D721Med (cell line): ENCODE measurements around the gene LSS.

Source experiments
- DNase-seq: peaks from one replicate; pipeline ENCODE4 v3.0.0; 2011; ENCODE audit warnings: low spot score; ENCODE audit not compliant: insufficient read length
- FAIRE-seq: peaks from 2 replicates; lab custom pipeline; 2011; peaks lifted over from hg19 to GRCh38; lab: Jason Lieb, UNC
- TF ChIP-seq, protein P1 (sequence below): IDR thresholded peaks from 2 replicates; pipeline ENCODE4 v1.5.1; 2012; ENCODE audit warnings: mild to moderate bottlenecking, control low read depth; ENCODE audit not compliant: insufficient read depth; ENCODE audit errors: missing control alignments

The LSS gene

DNA sequence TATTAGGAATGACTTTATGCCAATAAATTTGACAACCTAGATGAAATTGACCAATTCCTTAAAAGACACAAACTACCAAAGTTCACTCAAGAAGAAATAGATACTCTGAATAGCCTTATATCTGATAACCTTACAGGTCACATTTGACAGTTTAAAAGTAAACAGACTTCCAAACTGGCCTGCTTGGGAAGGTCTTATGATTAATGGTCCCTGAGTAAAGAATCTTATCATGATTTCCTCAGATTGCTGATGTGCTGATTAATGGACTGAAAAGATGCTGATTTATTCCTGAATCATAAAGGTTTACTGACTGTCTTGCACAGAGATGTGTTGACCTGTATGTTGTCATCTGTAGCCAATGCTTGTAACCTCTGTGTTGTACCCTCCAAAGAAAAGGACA, 63.5 kb downstream of the LSS start:
- TF ChIP-seq, protein P1, sequence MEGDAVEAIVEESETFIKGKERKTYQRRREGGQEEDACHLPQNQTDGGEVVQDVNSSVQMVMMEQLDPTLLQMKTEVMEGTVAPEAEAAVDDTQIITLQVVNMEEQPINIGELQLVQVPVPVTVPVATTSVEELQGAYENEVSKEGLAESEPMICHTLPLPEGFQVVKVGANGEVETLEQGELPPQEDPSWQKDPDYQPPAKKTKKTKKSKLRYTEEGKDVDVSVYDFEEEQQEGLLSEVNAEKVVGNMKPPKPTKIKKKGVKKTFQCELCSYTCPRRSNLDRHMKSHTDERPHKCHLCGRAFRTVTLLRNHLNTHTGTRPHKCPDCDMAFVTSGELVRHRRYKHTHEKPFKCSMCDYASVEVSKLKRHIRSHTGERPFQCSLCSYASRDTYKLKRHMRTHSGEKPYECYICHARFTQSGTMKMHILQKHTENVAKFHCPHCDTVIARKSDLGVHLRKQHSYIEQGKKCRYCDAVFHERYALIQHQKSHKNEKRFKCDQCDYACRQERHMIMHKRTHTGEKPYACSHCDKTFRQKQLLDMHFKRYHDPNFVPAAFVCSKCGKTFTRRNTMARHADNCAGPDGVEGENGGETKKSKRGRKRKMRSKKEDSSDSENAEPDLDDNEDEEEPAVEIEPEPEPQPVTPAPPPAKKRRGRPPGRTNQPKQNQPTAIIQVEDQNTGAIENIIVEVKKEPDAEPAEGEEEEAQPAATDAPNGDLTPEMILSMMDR = no peak
- FAIRE-seq (no peak), DNase-seq (no peak)

DNA sequence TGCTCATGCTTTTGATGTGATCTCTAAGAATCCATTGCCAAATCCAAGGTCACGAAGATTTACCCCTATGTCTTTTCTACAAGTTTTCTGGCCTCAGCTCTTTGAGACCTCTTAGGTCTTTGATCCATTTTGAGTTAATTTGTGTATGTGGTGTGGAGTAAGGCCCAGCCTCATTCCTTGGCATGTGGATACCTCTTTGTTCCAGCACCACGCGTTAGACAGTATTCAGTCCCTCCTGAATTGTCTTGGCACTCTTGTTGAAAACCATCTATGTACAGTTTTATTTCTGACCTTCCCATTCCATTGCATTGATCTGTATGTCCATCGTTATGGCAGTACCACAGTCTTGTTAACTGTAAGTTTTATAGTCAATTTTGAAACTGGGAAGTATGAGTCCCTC, 65.2 kb downstream of the LSS start:
- TF ChIP-seq, protein P1 = no peak
- FAIRE-seq = no peak
- DNase-seq = no peak

DNA sequence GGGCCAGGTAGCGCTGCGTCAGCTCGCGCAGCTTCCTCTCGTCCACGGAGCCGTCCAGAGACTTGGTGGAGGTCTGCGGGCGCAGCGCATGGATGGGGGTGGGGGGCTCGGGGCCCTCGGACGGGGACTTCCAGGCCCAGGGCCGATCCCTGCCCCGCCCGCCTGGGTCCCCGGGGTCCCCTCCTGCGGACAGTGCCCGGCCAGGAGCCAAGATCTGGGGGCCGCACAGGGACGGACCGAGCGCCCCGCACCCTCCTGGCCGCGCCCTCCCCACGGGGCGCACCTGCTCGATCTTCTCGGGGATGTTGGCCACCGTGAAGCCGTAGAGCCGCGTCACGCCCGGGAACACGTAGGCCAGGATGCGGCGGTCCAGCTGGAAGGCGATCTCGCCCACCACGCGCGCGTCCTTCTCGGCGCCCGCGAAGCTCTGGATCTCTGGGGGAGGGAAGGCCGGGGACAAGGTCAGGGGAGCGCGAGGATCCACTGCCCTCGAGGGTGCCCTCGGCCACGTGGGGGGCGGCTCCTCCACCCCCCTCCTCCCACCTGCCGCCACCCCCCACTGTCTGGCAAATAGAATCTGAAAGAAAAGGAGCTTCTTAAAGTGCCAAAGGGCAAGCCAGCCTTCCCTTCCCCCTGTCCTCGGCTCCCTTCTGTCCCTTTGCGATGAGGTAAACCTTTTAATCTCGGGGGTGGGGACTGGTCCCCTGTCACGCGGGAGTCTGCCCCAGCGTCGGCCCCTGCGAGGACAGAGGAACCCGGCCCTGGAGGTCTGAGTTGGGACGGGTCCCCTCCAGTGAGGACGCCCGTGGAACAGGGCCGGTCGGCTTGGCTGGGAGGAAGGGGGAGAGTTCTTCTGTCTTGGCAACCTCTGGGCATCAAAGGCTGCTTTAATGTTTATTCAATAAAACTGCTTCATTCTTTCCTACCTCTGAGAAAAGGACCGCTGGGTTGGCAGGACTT, 66.7 kb downstream of the LSS start:
- no peak for FAIRE-seq
- TF ChIP-seq, protein P1 = no peak
- no peak for DNase-seq

DNA sequence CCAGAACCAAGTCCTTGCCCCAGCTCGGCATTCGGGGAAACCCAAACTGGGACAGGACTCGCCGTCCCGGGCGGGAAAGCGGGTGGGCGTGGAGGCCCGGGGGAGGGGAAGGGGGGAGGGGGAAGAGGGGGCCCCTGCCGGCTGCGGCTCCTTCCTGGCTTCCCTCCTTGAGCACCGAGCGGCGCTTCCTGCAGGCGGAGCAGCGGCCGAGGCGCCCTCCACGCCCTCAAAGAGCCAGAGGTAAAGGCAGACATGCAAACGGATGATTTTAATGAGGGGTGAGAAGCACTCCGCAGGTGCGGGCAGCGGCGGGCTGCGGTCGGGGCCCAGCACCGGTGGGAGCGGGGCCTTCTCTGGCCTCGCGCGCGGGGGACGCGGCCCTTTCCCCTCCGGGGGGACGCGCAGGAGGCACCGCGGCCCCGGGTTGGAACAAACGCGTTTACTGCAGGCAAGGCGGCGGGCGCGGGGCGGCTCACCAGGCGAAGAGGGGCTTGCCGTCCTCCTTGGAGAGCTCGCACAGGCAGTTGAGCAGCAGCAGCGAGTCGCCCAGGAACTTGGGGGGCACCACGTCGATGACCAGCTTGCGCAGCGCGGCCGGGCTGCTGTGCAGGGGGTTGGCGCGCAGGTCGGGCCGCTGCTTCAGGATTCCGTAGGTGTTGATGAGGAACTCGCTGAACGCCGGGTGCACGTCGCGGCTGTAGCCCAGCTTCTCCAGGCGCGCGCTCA, 67.5 kb downstream of the LSS start:
- DNase-seq (no peak), FAIRE-seq (no peak)
- TF ChIP-seq, protein P1 = no peak

DNA sequence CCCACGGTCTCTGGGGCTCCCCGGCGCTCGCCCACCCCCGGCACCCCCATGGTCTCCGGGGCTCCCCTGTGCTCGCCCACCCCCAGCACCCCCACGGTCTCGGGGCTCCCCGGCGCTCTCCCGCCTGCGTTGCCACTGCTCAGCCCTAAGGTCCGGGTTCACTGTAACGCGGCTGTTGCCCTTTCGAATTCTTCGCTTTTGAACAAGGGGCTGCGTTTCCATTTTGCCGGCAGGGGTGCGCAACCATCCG, 68.0 kb downstream of the LSS start:
- TF ChIP-seq, protein P1 = no peak
- FAIRE-seq (no peak), DNase-seq (no peak)

DNA sequence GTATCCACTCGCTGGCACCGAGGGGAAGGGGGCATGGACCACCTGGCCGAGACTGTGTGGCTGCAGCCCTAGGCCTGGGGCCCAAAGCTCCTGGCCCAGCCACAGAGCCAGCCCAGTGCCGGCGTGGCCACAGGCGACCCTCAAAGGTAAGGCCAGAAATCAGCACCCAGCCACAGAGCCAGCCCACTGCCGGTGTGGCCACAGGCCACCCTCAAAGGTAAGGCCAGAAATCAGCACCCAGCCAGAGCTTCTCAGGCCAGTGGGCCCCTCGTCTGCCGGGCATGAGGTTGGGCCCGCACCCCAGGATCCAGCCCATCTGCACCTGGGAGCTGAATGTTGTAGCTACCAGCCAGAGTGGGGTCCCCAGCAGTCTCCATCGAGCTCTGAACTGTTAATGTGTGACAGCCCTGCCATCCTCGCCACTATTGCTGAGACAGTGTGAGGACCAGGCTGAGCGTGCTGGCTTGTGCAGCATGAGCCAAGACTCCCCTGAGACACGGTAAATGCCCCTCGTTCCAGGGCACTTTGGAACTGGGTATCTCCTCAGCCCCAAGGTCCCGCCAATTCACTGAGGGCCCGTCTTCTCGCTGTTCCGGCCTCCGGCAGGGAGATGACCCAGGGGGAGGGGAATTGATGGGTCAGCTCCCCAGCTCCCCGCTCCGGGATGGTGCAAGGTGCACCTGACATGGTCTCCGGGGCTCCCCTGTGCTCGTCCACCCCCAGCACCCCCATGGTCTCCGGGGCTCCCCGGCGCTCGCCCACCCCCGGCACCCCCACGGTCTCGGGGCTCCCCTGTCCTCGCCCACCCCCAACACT, 68.5 kb downstream of the LSS start:
- no peak for DNase-seq
- TF ChIP-seq, protein P1 = no peak
- FAIRE-seq = no peak
